Lung (tissue), 12 donors: ENCODE measurements around the gene TET2. TPM values are rescaled to one million over a fixed set of nuclear protein-coding genes. Genes with fewer than 3 reads are reported as not detected.

Experiments used
- ATAC-seq: fragments of 200-7000 bp; cut with Tn5 transposase; one replicate; pipeline ENCODE4 v1.9.1; 2020; ENCODE audit warnings: moderate number of reproducible peaks; ENCODE audit not compliant: insufficient read depth, low FRiP score
- DNase-seq, 3 donors: peaks; one replicate each; pipeline ENCODE4 v3.0.0-alpha.2; 2013 to 2017
- H3K27ac ChIP-seq, 2 donors: one replicate each; pipeline ENCODE4 v1.5.1; 2013; ENCODE audit warnings: mild to moderate bottlenecking in 2 of 2, moderate library complexity in 2 of 2, control low read depth in 1 of 2, inconsistent platforms in 1 of 2, low read depth in 1 of 2, low read length in 1 of 2
- H3K27me3 ChIP-seq, 3 donors: one replicate each; pipeline ENCODE4 v1.5.1; 2013; ENCODE audit warnings: low read length in 2 of 3; ENCODE audit not compliant: control insufficient read depth in 3 of 3, insufficient read depth in 3 of 3
- H3K36me3 ChIP-seq, 4 donors: one replicate each; pipeline ENCODE4 v1.5.1; 2013; ENCODE audit warnings: low read length in 4 of 4, mild to moderate bottlenecking in 1 of 4, moderate library complexity in 1 of 4; ENCODE audit not compliant: control insufficient read depth in 4 of 4, insufficient read depth in 4 of 4
- H3K4me1 ChIP-seq, 5 donors: one replicate each; pipeline ENCODE4 v1.5.1; 2013; ENCODE audit warnings: low read length in 5 of 5, mild to moderate bottlenecking in 2 of 5, moderate library complexity in 1 of 5; ENCODE audit not compliant: control insufficient read depth in 5 of 5, insufficient read depth in 5 of 5
- H3K4me3 ChIP-seq: one replicate; pipeline ENCODE4 v1.5.1; 2013; ENCODE audit warnings: mild to moderate bottlenecking, control low read depth, moderate library complexity
- H3K9ac ChIP-seq, 2 donors: one replicate each; pipeline ENCODE4 v1.5.1; 2013; ENCODE audit warnings: low read length in 2 of 2, control low read depth in 1 of 2; ENCODE audit not compliant: insufficient read depth in 1 of 2
- H3K9me3 ChIP-seq, 4 donors: one replicate each; pipeline ENCODE4 v1.5.1; 2013; ENCODE audit warnings: low read length in 3 of 4, mild to moderate bottlenecking in 1 of 4, moderate library complexity in 1 of 4; ENCODE audit not compliant: control insufficient read depth in 4 of 4, insufficient read depth in 3 of 4
- WGBS, 2 donors: extraction: QIAGEN DNeasy Blood & Tissue Kit; methylation state at CpG; one replicate each; pipeline ENCODE4 v1.1.7; 2013; 5-methylcytosine and 5-hydroxymethylcytosine counted together
- polyA plus RNA-seq, 2 donors: library from polyadenylated mRNA; stranded (reverse); fragments of 200-250 nt; gene quantifications; one replicate each; pipeline ENCODE4 v1.2.1, GENCODE V29; 2013
- total RNA-seq, 2 donors: library from RNA; depleted of rRNA in 1 of 2; stranded (reverse); fragments of >200 nt in 1 of 2; gene quantifications; one replicate each; pipeline ENCODE4 v1.2.1, GENCODE V29; 2014 to 2021
- TF ChIP-seq, protein P1 (sequence below): IDR thresholded peaks from 2 replicates; pipeline ENCODE4 v1.5.1; 2012; ENCODE audit warnings: mild to moderate bottlenecking; ENCODE audit errors: control extremely low read depth, extremely low read depth
- donor health status: control.
- donor health status: control.
- donor health status: Bipolar disorder and iron deficiency.
- donor health status: healthy.
- donor health status: DM: yes; HTN: yes; CAD: no.

The TET2 gene
- total and polyA plus RNA-seq, 4 donors = 4.1 to 72.2 (median 16.5) TPM

DNA sequence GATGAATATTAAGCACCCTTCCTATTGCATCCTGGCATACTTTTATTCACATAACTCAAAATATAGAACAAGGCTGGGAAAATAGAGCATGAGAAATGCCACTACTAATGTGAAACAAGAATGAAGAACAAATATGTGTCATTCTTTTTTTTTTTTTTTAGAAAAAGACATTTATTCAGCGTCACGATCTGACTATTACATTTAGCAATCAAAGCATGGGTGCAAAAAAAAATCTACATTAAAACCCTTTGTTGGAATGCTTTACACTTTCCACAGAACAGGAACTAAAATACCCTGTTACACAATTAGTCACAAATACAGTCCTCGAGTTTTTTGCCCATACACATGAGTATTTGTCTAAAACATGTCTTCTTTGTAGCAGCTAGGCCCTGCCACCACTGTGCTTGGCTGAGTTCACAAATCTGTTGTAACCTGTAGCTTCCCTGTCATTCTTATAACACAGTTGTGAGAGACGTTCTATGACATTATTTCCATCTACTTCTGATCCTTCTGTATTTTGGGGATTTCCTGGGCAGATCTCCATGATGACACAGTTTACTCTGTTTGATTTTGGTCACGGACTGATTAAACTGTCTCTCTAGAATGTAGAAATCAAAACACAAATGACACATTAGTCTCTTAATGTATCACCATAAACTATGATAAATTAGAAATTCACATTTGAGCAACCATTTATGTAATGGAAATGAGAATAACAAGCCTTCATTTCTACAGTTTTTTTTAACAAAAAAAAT lies 9.4 kb upstream of the TET2 start:
- Histone ChIP-seq H3K4me3 (no peak overlapping the region), H3K9ac (no peak overlapping the region), H3K27ac (no peak overlapping the region), H3K27me3 (no peaks in the 10 kb centered on the region), H3K4me1 (peaks cover 0 to 4% (median 0%) of the 10 kb centered on the region in 5 donors), H3K36me3 (no peaks in the 10 kb centered on the region), H3K9me3 (no peaks in the 10 kb centered on the region)
- TF ChIP-seq, protein P1, sequence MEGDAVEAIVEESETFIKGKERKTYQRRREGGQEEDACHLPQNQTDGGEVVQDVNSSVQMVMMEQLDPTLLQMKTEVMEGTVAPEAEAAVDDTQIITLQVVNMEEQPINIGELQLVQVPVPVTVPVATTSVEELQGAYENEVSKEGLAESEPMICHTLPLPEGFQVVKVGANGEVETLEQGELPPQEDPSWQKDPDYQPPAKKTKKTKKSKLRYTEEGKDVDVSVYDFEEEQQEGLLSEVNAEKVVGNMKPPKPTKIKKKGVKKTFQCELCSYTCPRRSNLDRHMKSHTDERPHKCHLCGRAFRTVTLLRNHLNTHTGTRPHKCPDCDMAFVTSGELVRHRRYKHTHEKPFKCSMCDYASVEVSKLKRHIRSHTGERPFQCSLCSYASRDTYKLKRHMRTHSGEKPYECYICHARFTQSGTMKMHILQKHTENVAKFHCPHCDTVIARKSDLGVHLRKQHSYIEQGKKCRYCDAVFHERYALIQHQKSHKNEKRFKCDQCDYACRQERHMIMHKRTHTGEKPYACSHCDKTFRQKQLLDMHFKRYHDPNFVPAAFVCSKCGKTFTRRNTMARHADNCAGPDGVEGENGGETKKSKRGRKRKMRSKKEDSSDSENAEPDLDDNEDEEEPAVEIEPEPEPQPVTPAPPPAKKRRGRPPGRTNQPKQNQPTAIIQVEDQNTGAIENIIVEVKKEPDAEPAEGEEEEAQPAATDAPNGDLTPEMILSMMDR = no peak
- WGBS, 2 donors = 21 to 44% methylated on average over 5 of the region's 5 CpGs
- DNase-seq (no peak), ATAC-seq (no peak)

DNA sequence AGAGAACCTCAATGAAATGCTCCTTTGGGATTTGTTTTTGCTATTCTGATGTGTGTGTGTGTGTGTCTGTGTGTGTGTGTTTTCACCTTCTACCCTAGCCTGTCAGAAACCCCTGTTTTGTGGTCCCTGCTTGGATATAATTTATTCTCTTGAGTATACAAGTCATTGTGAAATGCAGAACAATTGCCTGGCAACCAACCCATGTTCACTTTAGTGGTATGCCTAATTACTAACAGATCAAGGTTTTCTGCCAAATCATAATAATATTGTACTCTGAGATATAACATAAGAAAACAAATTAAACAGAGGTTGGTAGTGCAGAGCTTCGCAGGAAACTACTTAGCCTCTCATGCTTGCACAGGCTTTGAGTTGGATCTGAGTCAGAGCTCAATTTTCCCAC lies 7.0 kb upstream of the TET2 start:
- Histone ChIP-seq H3K9me3 (no peaks in the 10 kb centered on the region), H3K27ac (no peak overlapping the region), H3K27me3 (no peaks in the 10 kb centered on the region), H3K36me3 (no peaks in the 10 kb centered on the region), H3K4me3 (no peak overlapping the region), H3K4me1 (peaks cover 0 to 4% (median 0%) of the 10 kb centered on the region in 5 donors), H3K9ac (no peak overlapping the region)
- 92 to 97% methylated on average over 1 of the region's 1 CpG for WGBS, 2 donors
- ATAC-seq = no peak
- no peak for DNase-seq
- TF ChIP-seq, protein P1 = no peak

DNA sequence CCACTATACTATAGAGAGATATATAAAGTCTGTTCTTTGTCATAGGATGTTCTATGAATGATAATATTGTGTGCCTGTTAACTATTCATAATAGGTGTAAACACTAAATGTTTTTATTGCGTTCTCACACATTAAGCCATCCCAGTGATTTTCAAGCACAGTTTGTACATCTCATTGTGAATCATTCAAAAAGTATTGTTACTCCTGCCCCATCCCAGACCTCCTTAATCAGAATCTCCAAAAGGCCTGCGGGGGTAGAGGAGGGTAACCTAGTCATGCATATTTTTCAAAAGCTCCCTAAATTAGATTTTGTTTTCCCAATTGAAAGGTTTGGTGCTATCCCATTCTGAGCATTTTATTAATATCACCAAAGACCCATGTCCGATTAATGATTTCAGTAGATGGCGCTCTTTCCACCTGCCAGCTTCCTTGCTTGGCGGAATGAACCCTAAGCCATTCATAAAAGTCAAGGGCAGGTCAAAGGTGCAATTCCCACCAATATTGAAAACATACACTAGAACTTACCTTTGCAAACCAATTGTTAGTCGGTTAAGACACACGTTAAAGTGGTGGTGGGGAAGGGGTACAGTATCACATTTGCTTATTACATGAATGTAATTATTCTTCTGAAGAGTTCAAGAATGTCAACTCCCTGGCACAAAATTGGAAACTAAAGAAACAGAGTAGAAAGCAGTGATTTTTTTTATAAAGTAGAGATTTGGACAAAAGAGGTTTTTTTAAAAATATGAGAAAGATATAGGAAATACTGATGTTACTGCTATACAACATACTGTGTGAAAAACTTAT lies 5.8 kb upstream of the TET2 start:
- Histone ChIP-seq H3K9ac (no peak overlapping the region), H3K27ac (no peak overlapping the region), H3K9me3 (no peaks in the 10 kb centered on the region), H3K4me1 (peaks cover 0 to 7% (median under 1%) of the 10 kb centered on the region in 5 donors), H3K4me3 (no peak overlapping the region), H3K27me3 (no peaks in the 10 kb centered on the region), H3K36me3 (no peaks in the 10 kb centered on the region)
- DNase-seq (peak in 2 of 3 donors; percentile 47 to 58), ATAC-seq (no peak)
- TF ChIP-seq, protein P1 = peak; percentile 55
- WGBS, 2 donors = 51 to 66% methylated on average over 7 of the region's 7 CpGs
